ENCODE results near the gene CAMKV.
A peak's percentile ranks its signal among the peaks of the same experiment; 100 is the strongest.

Gene CAMKV

DNA sequence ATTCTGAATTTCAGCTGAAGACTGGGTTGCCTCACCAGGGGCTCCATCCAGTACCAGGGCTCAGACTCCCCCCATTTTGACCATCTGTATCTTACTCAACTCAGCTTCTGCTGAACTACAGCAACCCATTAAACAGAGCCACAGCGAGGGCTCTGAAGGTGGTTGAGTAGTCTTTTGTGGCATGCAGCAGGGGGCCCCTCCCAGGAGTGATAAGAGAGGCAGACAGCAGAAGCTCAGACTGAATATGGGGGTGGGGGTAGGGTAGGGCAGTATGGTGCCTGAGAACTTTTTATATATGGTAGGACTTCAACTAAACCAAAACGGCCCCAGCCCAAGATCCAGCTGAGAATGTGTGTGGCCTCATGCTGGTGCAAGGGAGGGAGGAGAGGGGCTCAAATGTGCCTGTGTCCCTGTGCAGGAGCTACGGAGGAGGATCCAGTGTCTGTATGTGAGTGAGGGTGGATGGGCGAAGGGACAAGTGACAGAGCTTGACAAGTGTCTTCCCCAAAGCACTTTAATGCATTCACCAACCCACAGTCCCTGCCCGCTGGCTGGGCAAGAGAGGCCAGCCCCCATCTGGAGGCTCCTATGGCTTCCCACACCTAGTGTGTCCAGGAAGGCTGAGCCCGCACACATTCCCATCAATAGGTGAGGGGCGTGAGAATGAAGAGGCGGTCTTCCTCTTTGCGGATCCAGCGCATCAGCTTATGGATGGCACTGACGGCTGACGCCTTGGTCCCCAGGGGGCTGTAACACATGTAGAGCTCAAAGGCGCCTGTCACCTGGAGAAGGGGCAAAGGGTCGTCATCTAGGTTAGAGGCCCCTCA is 38.9 kb upstream of the CAMKV start:
- no peak for TF ChIP-seq CTCF (IDR thresholded peaks at IDR 0.05)

DNA sequence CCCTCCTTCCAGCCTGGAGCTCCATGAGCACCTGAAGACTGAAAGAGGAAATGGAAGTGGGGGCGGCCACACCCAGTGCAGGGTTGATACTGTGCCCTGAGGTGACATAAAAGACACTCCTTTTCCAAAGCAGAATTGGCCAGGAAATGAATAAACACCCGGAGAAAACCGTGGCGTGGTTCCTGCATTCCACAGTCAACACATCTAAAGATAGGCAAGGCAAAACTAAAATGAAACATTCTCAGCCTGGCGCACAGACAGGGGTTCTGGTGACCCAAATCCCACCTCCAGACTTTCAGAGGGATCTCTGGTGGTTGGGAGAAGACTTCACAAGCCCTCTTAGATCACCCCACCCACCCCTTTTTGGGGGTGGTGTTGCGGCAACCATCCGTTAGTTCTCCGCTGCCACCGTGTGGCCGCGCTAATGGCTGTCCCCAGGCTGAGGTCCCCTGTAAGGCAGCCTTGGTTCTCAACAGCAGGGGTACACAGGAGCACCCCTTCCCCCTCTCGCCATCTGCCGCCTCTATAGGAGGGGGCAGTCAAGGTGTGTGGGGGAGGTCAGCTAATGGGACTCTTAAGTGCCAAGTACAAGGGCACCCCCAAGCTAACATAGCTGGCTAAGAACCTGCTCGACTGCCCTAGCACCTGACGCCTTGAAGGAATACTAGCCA is 36.5 kb upstream of the CAMKV start:
- TF ChIP-seq CTCF (IDR thresholded peaks at IDR 0.05): peak; percentile 59

GRCh38 chr3:49903451-49904424 is 34.0 kb upstream of the CAMKV start, which contains the start of gene MST1R:
Gene MST1R (minus strand): TSS chr3:49903873. CDS start chr3:49903609, 264 bp downstream.
- no peak for TF ChIP-seq CTCF (IDR thresholded peaks at IDR 0.05)

- TF ChIP-seq CTCF (IDR thresholded peaks at IDR 0.05): no peak
Measured at GRCh38 chr3:49902511-49903345, 33.0 kb upstream of the CAMKV start.

DNA sequence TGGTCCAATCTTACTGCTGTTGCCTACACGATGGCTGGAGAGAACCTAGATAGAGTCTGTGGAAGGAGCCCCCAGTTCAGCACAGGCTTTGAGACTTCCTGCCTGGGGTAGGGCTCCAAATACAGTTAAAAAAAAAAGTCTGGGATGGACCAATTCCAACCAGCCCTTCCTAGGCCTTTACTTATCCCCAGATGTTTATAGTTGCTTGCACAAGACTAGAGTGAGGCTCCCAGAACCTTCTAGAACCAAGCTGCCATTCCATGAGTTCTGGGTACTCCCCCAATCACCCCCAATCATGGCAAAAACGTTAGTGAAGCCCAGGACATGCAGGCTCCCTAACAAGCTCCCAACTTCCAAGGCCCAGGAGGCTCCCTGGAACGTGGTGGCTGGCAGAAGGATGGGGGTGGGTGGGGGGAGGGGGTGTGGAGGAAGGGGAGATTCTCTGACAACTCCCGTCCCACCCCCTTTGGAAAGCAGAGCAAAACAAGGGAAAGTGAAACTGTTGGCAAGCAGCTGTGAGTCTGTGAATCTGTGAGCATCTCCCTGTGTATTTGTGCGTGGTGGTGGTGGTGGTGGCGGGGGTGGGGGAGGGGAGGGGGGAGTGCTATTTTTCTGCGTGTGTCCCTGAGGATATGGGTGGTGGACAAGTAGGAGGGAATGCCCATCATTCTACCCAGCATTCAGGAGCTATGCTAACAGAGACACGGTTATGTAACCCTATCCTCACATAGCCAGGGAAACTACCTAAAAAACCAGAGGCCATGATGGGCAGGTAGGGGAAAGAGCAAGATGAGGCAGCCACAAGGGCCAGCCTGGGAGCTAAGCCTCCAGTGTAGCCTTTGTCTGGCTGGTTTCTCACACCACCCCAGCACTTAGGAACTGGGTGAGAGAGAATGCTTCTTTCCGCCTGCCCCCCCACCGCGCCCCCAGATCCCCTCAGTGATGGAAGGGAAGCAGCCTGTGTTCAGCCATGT is 31.9 kb upstream of the CAMKV start:
- TF ChIP-seq CTCF (IDR thresholded peaks at IDR 0.05): no peak

- TF ChIP-seq CTCF (IDR thresholded peaks at IDR 0.05): no peak
Measured at GRCh38 chr3:49900491-49901153, 30.9 kb upstream of the CAMKV start.
